HCT116 (cell line): ENCODE measurements around the gene PDSS2. TPM values are rescaled to one million over a fixed set of nuclear protein-coding genes. Genes with fewer than 3 reads are reported as not detected.

ENCODE experiments used
- ATAC-seq: fragments of 200-7000 bp; cut with Tn5 transposase; 2 replicates; pipeline ENCODE4 v1.9.1; 2020; ENCODE audit warnings: mild to moderate bottlenecking, moderate library complexity
- BruUV-seq: library from RNA; stranded (reverse); fragments of 400-500 nt; replicated peaks from 2 replicates; lab custom pipeline; 2021; lab: Mats Ljungman, UMichigan
- CTCF ChIA-PET: fragments of 300-600 bp; sonication (Branson Sonifier 250); formaldehyde crosslinking; loops from one replicate; lab custom pipeline; 2021; ENCODE audit warnings: antibody characterized with exemption; lab: Charles Lee
- POLR2A ChIA-PET: fragments of 300-600, 350-600 bp; sonication (Branson Sonifier 250); formaldehyde crosslinking; loops from one replicate; lab custom pipeline; 2021; ENCODE audit warnings: antibody characterized with exemption; lab: Charles Lee
- RAD21 ChIA-PET, 2 experiments: fragments of 300-600 bp; sonication (Branson Sonifier 250); formaldehyde crosslinking; loops; one replicate each; lab custom pipeline; 2023; ENCODE audit warnings: low total read pairs in 2 of 2; ENCODE audit not compliant: uncharacterized antibody in 2 of 2, unreplicated experiment in 2 of 2, low non-redundant PET in 1 of 2; lab: Charles Lee
- DNase-seq: peaks from one replicate; pipeline ENCODE4 v3.0.0-alpha.2; 2010; ENCODE audit warnings: low read depth, low spot score
- H2AFZ ChIP-seq: fragments of 200-600 bp; shearing (Covaris generic), sonication (generic); 2 replicates; pipeline ENCODE4 v1.6.1; 2017; ENCODE audit warnings: low read depth, mixed run types, mixed read lengths, antibody characterized with exemption, low read length; ENCODE audit not compliant: poor library complexity, severe bottlenecking
- H3K27ac ChIP-seq: 2 replicates; pipeline ENCODE4 v1.5.1; 2012; ENCODE audit warnings: low read depth, low read length
- H3K27me3 ChIP-seq: fragments of 200-600 bp; sonication (generic); 2 replicates; pipeline ENCODE4 v1.6.1; 2016; ENCODE audit warnings: mixed run types, low read length, mixed read lengths; ENCODE audit not compliant: insufficient read depth
- H3K36me3 ChIP-seq, 2 experiments: fragments of 200-500 bp in 1 of 2; fragments of 200-600 bp in 1 of 2; sonication (Bioruptor generic) in 1 of 2; sonication (generic) in 1 of 2; 2 replicates each; pipeline versions ENCODE4 v1.5.1 to v1.6.1; 2014 to 2016; ENCODE audit warnings: low read length in 2 of 2, inconsistent platforms in 1 of 2, mixed read lengths in 1 of 2, mixed run types in 1 of 2; ENCODE audit not compliant: insufficient read depth in 2 of 2, control insufficient read depth in 1 of 2
- H3K4me1 ChIP-seq, 2 experiments: fragments of 200-600 bp in 1 of 2; sonication (generic) in 1 of 2; 2 replicates each; pipeline versions ENCODE4 v1.5.1 to v1.6.1; 2012 to 2017; ENCODE audit warnings: low read length in 2 of 2, inconsistent platforms in 1 of 2, mild to moderate bottlenecking in 1 of 2, mixed read lengths in 1 of 2, mixed run types in 1 of 2, moderate library complexity in 1 of 2; ENCODE audit not compliant: insufficient read depth in 2 of 2, control insufficient read depth in 1 of 2
- H3K4me2 ChIP-seq: fragments of 200-600 bp; sonication (generic); 2 replicates; pipeline ENCODE4 v1.6.1; 2017; ENCODE audit warnings: mixed run types, low read length, mixed read lengths
- H3K4me3 ChIP-seq, 2 experiments: fragments of 200-600 bp in 1 of 2; sonication (generic) in 1 of 2; replicated peaks in 1 of 2; 2 replicates each; pipeline ENCODE4 v1.5.1; 2011 to 2016; ENCODE audit warnings: low read length in 2 of 2, control low read depth in 1 of 2, low read depth in 1 of 2, mild to moderate bottlenecking in 1 of 2, mixed read lengths in 1 of 2, mixed run types in 1 of 2
- H3K79me2 ChIP-seq: fragments of 200-600 bp; sonication (generic); 2 replicates; pipeline ENCODE4 v1.6.1; 2017; ENCODE audit warnings: mild to moderate bottlenecking, mixed run types, low read length, moderate library complexity, mixed read lengths; ENCODE audit not compliant: insufficient read depth
- H3K9ac ChIP-seq: fragments of 200-600 bp; sonication (generic); 2 replicates; pipeline ENCODE4 v1.6.1; 2016; ENCODE audit warnings: low read length, mixed read lengths
- H3K9me2 ChIP-seq: fragments of 200-600 bp; sonication (generic), shearing (Covaris generic); 2 replicates; pipeline ENCODE4 v1.6.1; 2017; ENCODE audit warnings: mixed run types, mild to moderate bottlenecking, moderate library complexity; ENCODE audit not compliant: insufficient read depth
- H3K9me3 ChIP-seq, 2 experiments: fragments of 200-500 bp in 1 of 2; fragments of 200-600 bp in 1 of 2; sonication (Bioruptor generic) in 1 of 2; sonication (generic) in 1 of 2; 2 replicates each; pipeline ENCODE4 v1.6.1; 2014 to 2017; ENCODE audit warnings: low read length in 2 of 2, mixed read lengths in 2 of 2, inconsistent platforms in 1 of 2, low read depth in 1 of 2, mild to moderate bottlenecking in 1 of 2, mixed run types in 1 of 2, moderate library complexity in 1 of 2; ENCODE audit not compliant: control insufficient read depth in 1 of 2, insufficient read depth in 1 of 2
- H4K20me1 ChIP-seq: fragments of 200-600 bp; sonication (generic), shearing (Covaris generic); 2 replicates; pipeline ENCODE4 v1.6.1; 2017; ENCODE audit warnings: mixed run types, mild to moderate bottlenecking, moderate library complexity; ENCODE audit not compliant: insufficient read depth
- ATF3 ChIP-seq: IDR thresholded peaks from 2 replicates; pipeline ENCODE4 v1.6.1; 2012
- CEBPB ChIP-seq: IDR thresholded peaks from 2 replicates; pipeline ENCODE4 v1.6.1; 2012; ENCODE audit warnings: low read depth
- EGR1 ChIP-seq: IDR thresholded peaks from 2 replicates; pipeline ENCODE4 v1.6.1; 2012; ENCODE audit warnings: low read depth
- FOSL1 ChIP-seq: IDR thresholded peaks from 2 replicates; pipeline ENCODE4 v1.6.1; 2012; ENCODE audit warnings: low read depth
- JUND ChIP-seq: IDR thresholded peaks from 2 replicates; pipeline ENCODE4 v1.6.1; 2012
- RAD21 ChIP-seq: IDR thresholded peaks from 2 replicates; pipeline ENCODE4 v1.6.1; 2012; ENCODE audit warnings: low read depth, mild to moderate bottlenecking
- SIN3A ChIP-seq: IDR thresholded peaks from 2 replicates; pipeline ENCODE4 v1.6.1; 2012; ENCODE audit warnings: low read depth
- SP1 ChIP-seq: IDR thresholded peaks from 2 replicates; pipeline ENCODE4 v1.6.1; 2012; ENCODE audit warnings: low read depth
- SRF ChIP-seq: IDR thresholded peaks from 2 replicates; pipeline ENCODE4 v1.6.1; 2012; ENCODE audit warnings: low read depth
- ZFX ChIP-seq: fragments of 450-650 bp; IDR thresholded peaks from 2 replicates; pipeline ENCODE4 v1.6.1; 2017
- ZNF274 ChIP-seq: fragments of 200-500 bp; sonication (Bioruptor generic); IDR thresholded peaks from 2 replicates; pipeline ENCODE4 v1.6.1; 2014; ENCODE audit warnings: mild to moderate bottlenecking, low read depth, low read length, inconsistent platforms
- intact Hi-C: fragments of 100-400 bp; cut with micrococcal nuclease; formaldehyde crosslinking; loops from 2 replicates; pipeline ENCODE4 v1.10.0; 2022
- total RNA-seq: library from RNA; stranded (reverse); gene quantifications from one replicate; pipeline ENCODE4 v1.2.1, GENCODE V29; 2021; ENCODE audit not compliant: unreplicated experiment

The PDSS2 gene
- total RNA-seq, 1 experiment from 2014 or later: 12.2 TPM

GRCh38 chr6:107495196-107495643 is 35.9 kb upstream of the PDSS2 start:
- ChIA-PET CTCF (no interaction called here), RAD21 (no interaction called here), POLR2A (no interaction called here)
- no TSS peak for BruUV-seq
- H3K9ac ChIP-seq: no peak overlapping the region
- no peak for TF ChIP-seq EGR1
- no peaks in the 10 kb centered on the region for H3K36me3 ChIP-seq
- H4K20me1 ChIP-seq: no peaks in the 10 kb centered on the region
- intact Hi-C loops: no loop called here
- H3K9me3 ChIP-seq: no peaks in the 10 kb centered on the region
- H3K4me2 ChIP-seq: no peak overlapping the region
- H3K79me2 ChIP-seq: no peaks in the 10 kb centered on the region
- no peak for ATAC-seq
- no peaks in the 10 kb centered on the region for H3K9me2 ChIP-seq
- H3K27ac ChIP-seq: no peak overlapping the region
- H3K27me3 ChIP-seq: no peaks in the 10 kb centered on the region
- H3K4me1 ChIP-seq: peaks cover 13 to 17% of the 10 kb centered on the region in 2 experiments
- no peak for DNase-seq
- no peak overlapping the region for H2AFZ ChIP-seq
- H3K4me3 ChIP-seq: no peak overlapping the region

- H3K79me2 ChIP-seq: no peaks in the 10 kb centered on the region
- peaks cover 17 to 23% of the 10 kb centered on the region in 2 experiments for H3K4me1 ChIP-seq
- H4K20me1 ChIP-seq: no peaks in the 10 kb centered on the region
- H2AFZ ChIP-seq: no peak overlapping the region
- BruUV-seq: no TSS peak
- H3K9me2 ChIP-seq: no peaks in the 10 kb centered on the region
- no peaks in the 10 kb centered on the region for H3K27me3 ChIP-seq
- ChIA-PET RAD21 (no interaction called here), POLR2A (no interaction called here), CTCF (no interaction called here)
- H3K9me3 ChIP-seq: no peaks in the 10 kb centered on the region
- H3K4me3 ChIP-seq: no peak overlapping the region
- DNase-seq (no peak), ATAC-seq (no peak)
- no peak overlapping the region for H3K4me2 ChIP-seq
- H3K36me3 ChIP-seq: no peaks in the 10 kb centered on the region
- no peak overlapping the region for H3K9ac ChIP-seq
- TF ChIP-seq SIN3A (no peak), ZNF274 (no peak), EGR1 (no peak), RAD21 (no peak), ZFX (no peak), ATF3 (no peak), CEBPB (no peak), FOSL1 (no peak), SRF (no peak), JUND (no peak), SP1 (no peak)
- no peak overlapping the region for H3K27ac ChIP-seq
- intact Hi-C loops: no loop called here
Observed at GRCh38 chr6:107493158-107494057, 34.0 kb upstream of the PDSS2 start.
